Stimulated activated CD4-positive, alpha-beta T cell treated with anti-CD3 and anti-CD28 coated beads, TNF-alpha, amount 100 ng/mL, for 48 hours (primary cell): ENCODE results near the gene ATRIP.

Source experiments
- DNase-seq, 3 donors: peaks; one replicate each; pipeline ENCODE4 v3.0.0-alpha.2; 2020; ENCODE audit warnings: low read depth in 3 of 3

ATRIP gene

GRCh38 chr3:48423241-48423882, 23.2 kb upstream of the ATRIP start:
- no peak for DNase-seq

GRCh38 chr3:48423883-48424695, 22.4 kb upstream of the ATRIP start:
- no peak for DNase-seq

- no peak for DNase-seq
These were observed 21.2 kb upstream of the ATRIP start for GRCh38 chr3:48425281-48425812.

GRCh38 chr3:48426401-48426909, 20.1 kb upstream of the ATRIP start:
- no peak for DNase-seq

- DNase-seq = no peak
These were observed 19.4 kb upstream of the ATRIP start for GRCh38 chr3:48426944-48427629.

GRCh38 chr3:48427630-48427962, 18.9 kb upstream of the ATRIP start:
- DNase-seq = no peak

GRCh38 chr3:48428088-48428571, 18.4 kb upstream of the ATRIP start:
- no peak for DNase-seq

- no peak for DNase-seq
These were observed 17.8 kb upstream of the ATRIP start for GRCh38 chr3:48428572-48429316.

GRCh38 chr3:48429317-48429959, 17.1 kb upstream of the ATRIP start:
- peak in 1 of 3 donors; percentile 40 for DNase-seq

GRCh38 chr3:48429960-48430707, 16.4 kb upstream of the ATRIP start, which contains the start of gene PLXNB1:
PLXNB1 (minus strand) TSS chr3:48430086; CDS start chr3:48424611, 5,475 bp downstream.
- DNase-seq = no peak

- DNase-seq = no peak
These were observed 15.8 kb upstream of the ATRIP start for GRCh38 chr3:48430708-48431101.

- DNase-seq = no peak
These were observed 15.1 kb upstream of the ATRIP start for GRCh38 chr3:48431224-48432029.

- no peak for DNase-seq
These were observed 13.8 kb upstream of the ATRIP start for GRCh38 chr3:48432411-48433371.

GRCh38 chr3:48433472-48434118, 12.9 kb upstream of the ATRIP start:
- DNase-seq = no peak

GRCh38 chr3:48434591-48435222, 11.8 kb upstream of the ATRIP start:
- no peak for DNase-seq

- DNase-seq = no peak
These were observed 11.3 kb upstream of the ATRIP start for GRCh38 chr3:48435223-48435595.
